K562 (cell line): ENCODE data around the gene RPS10. TPM values are rescaled to one million over a fixed set of nuclear protein-coding genes. Genes with fewer than 3 reads are reported as not detected.

ENCODE experiments used
- CTBP1 ChIP-seq: fragments of 450-650 bp; IDR thresholded peaks from 2 replicates; pipeline ENCODE4 v1.6.1; 2016; ENCODE audit warnings: borderline replicate concordance
- GABPB1 ChIP-seq: sonication (generic); formaldehyde crosslinking; IDR thresholded peaks from 2 replicates; pipeline ENCODE4 v1.8.0; 2022; ENCODE audit warnings: mild to moderate bottlenecking, missing genetic modification reagents
- PML ChIP-seq: IDR thresholded peaks from 2 replicates; pipeline ENCODE4 v1.6.1; 2012; ENCODE audit warnings: low read length, inconsistent platforms
- RBM34 ChIP-seq: fragments of 200-400 bp; formaldehyde crosslinking; IDR thresholded peaks from 2 replicates; pipeline ENCODE4 v1.6.1; 2018; ENCODE audit warnings: low read length, borderline replicate concordance; ENCODE audit not compliant: insufficient read depth
- SMARCB1 ChIP-seq: IDR thresholded peaks from 2 replicates; pipeline ENCODE4 v1.6.1; 2011; ENCODE audit warnings: improper control_type of control experiment, low read depth; ENCODE audit not compliant: insufficient read length
- ZNF561 ChIP-seq: fragments of 450-650 bp; formaldehyde crosslinking; conservative IDR thresholded peaks from 2 replicates; pipeline ENCODE4 v1.4.0; 2020; ENCODE audit warnings: mild to moderate bottlenecking, moderate library complexity
- polyA plus RNA-seq, 8 experiments: library from polyadenylated mRNA; depleted of rRNA in 4 of 8; stranded (reverse) in 5 of 8; unstranded in 3 of 8; fragments of >200 nt; fragmentation: Nextera tagmentation in 2 of 8; fragmentation: Illumina TruSeq in 1 of 8; extraction: Ambion mirVana in 2 of 8; extraction: Trizol in 1 of 8; gene quantifications; 2 replicates each; pipeline versions ENCODE4 v1.2.1 to v1.2.3, GENCODE V29; 2011 to 2014; ENCODE audit warnings: inconsistent platforms in 1 of 8, missing spikeins in 1 of 8
- total RNA-seq, 7 experiments: library from RNA; depleted of rRNA in 6 of 7; stranded (reverse); fragments of >200 nt in 6 of 7; fragmentation: Illumina TruSeq in 2 of 7; extraction: Trizol in 2 of 7; gene quantifications; 2 replicates each; pipeline versions ENCODE4 v1.2.1 to v1.2.3, GENCODE V29; 2011 to 2021; ENCODE audit warnings: low replicate concordance in 1 of 7
- TF ChIP-seq, protein P1 (sequence below): fragments of 450-650 bp; formaldehyde crosslinking; conservative IDR thresholded peaks from 2 replicates; pipeline ENCODE4 v1.4.0; 2022; ENCODE audit warnings: mild to moderate bottlenecking, missing genetic modification characterization
- TF ChIP-seq, protein P2 (sequence below): fragments of 200-800 bp; sonication (Bioruptor generic); IDR thresholded peaks from 2 replicates; pipeline ENCODE4 v1.6.1; 2017; ENCODE audit warnings: missing genetic modification characterization, missing compliant biosample characterization
- TF ChIP-seq, protein P3 (sequence below): fragments of 450-650 bp; IDR thresholded peaks from 2 replicates; pipeline ENCODE4 v1.6.1; 2016; ENCODE audit warnings: low read depth, mild to moderate bottlenecking, moderate library complexity
- TF ChIP-seq, protein P4 (sequence below): sonication (generic); formaldehyde crosslinking; IDR thresholded peaks from 2 replicates; pipeline ENCODE4 v1.8.0; 2022; ENCODE audit warnings: mild to moderate bottlenecking, missing genetic modification reagents
- TF ChIP-seq, protein P5 (sequence below): sonication (generic); formaldehyde crosslinking; IDR thresholded peaks from 2 replicates; pipeline ENCODE4 v1.9.0; 2022; ENCODE audit warnings: mild to moderate bottlenecking, missing genetic modification reagents
- TF ChIP-seq, protein P6 (sequence below), 2 experiments: fragments of 450-650 bp; formaldehyde crosslinking in 1 of 2; IDR thresholded peaks; 2 replicates each; pipeline versions ENCODE4 v1.4.0 to v1.6.1; 2014 to 2020; ENCODE audit warnings: mild to moderate bottlenecking in 2 of 2, borderline replicate concordance in 1 of 2, low read depth in 1 of 2

The RPS10 gene
- total and polyA plus RNA-seq, 9 of the 15 experiments (the other 6 are each of a cell fraction or from before 2014, with no cell fraction given): 2,680 to 5,251 (median 3,876) TPM

DNA sequence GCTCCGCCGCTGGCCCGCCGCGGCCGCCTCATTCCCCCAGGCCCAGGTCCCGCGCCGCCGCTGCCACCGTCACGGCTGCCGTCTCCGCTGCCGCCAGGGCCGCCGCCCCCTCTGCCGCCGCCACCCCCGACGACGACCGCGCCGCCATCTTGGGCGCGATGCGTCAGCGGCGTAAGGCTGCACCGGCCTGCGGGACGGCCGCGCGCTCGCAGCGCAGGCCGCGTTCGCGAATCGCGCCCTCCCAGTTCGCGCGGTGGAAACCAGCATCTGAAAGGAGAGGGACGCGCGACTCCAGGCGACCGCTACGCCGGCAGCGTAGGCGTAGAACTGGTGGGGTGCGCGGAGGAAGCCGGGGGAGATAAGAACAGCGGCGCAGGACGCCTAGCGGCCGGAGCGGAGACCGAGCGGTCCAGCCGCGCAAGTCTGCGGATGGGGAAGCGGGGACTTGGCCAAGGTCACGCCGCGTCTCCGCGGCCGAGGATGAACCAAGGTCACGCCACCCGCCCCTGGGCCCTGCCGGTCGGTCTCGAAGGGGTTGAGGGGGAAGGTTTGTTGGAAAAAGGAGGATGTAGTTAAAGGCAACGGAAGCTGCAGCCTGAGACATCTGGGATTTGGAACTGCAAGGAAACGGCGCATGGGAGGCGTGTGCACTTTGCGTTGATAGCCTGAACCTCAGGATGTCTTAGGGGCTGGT lies 33.2 kb downstream of the RPS10 start, which contains the start of gene NUDT3 (continued):
- TF ChIP-seq, protein P1, sequence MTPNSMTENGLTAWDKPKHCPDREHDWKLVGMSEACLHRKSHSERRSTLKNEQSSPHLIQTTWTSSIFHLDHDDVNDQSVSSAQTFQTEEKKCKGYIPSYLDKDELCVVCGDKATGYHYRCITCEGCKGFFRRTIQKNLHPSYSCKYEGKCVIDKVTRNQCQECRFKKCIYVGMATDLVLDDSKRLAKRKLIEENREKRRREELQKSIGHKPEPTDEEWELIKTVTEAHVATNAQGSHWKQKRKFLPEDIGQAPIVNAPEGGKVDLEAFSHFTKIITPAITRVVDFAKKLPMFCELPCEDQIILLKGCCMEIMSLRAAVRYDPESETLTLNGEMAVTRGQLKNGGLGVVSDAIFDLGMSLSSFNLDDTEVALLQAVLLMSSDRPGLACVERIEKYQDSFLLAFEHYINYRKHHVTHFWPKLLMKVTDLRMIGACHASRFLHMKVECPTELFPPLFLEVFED (CRISPR knock-in tag): no peak
- TF ChIP-seq, protein P2, sequence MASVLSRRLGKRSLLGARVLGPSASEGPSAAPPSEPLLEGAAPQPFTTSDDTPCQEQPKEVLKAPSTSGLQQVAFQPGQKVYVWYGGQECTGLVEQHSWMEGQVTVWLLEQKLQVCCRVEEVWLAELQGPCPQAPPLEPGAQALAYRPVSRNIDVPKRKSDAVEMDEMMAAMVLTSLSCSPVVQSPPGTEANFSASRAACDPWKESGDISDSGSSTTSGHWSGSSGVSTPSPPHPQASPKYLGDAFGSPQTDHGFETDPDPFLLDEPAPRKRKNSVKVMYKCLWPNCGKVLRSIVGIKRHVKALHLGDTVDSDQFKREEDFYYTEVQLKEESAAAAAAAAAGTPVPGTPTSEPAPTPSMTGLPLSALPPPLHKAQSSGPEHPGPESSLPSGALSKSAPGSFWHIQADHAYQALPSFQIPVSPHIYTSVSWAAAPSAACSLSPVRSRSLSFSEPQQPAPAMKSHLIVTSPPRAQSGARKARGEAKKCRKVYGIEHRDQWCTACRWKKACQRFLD (CRISPR knock-in tag): peak; percentile 57; the same call in 1 of the 2 replicates
- TF ChIP-seq, protein P3, sequence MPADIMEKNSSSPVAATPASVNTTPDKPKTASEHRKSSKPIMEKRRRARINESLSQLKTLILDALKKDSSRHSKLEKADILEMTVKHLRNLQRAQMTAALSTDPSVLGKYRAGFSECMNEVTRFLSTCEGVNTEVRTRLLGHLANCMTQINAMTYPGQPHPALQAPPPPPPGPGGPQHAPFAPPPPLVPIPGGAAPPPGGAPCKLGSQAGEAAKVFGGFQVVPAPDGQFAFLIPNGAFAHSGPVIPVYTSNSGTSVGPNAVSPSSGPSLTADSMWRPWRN: 0 out of 2 replicates have a peak, but pooled peaks have one; percentile 50
- TF ChIP-seq CTBP1 (peak; percentile 100), GABPB1 (CRISPR knock-in tag) (peak; percentile 80), ZNF561 (CRISPR knock-in tag) (no peak), SMARCB1 (no peak), RBM34 (no peak), PML (0 out of 2 replicates have a peak, but pooled peaks have one; percentile 15)
- TF ChIP-seq, protein P4, sequence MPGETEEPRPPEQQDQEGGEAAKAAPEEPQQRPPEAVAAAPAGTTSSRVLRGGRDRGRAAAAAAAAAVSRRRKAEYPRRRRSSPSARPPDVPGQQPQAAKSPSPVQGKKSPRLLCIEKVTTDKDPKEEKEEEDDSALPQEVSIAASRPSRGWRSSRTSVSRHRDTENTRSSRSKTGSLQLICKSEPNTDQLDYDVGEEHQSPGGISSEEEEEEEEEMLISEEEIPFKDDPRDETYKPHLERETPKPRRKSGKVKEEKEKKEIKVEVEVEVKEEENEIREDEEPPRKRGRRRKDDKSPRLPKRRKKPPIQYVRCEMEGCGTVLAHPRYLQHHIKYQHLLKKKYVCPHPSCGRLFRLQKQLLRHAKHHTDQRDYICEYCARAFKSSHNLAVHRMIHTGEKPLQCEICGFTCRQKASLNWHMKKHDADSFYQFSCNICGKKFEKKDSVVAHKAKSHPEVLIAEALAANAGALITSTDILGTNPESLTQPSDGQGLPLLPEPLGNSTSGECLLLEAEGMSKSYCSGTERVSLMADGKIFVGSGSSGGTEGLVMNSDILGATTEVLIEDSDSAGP (CRISPR knock-in tag): no peak
- TF ChIP-seq, protein P5, sequence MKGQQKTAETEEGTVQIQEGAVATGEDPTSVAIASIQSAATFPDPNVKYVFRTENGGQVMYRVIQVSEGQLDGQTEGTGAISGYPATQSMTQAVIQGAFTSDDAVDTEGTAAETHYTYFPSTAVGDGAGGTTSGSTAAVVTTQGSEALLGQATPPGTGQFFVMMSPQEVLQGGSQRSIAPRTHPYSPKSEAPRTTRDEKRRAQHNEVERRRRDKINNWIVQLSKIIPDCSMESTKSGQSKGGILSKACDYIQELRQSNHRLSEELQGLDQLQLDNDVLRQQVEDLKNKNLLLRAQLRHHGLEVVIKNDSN (CRISPR knock-in tag): no peak
- TF ChIP-seq, protein P6, sequence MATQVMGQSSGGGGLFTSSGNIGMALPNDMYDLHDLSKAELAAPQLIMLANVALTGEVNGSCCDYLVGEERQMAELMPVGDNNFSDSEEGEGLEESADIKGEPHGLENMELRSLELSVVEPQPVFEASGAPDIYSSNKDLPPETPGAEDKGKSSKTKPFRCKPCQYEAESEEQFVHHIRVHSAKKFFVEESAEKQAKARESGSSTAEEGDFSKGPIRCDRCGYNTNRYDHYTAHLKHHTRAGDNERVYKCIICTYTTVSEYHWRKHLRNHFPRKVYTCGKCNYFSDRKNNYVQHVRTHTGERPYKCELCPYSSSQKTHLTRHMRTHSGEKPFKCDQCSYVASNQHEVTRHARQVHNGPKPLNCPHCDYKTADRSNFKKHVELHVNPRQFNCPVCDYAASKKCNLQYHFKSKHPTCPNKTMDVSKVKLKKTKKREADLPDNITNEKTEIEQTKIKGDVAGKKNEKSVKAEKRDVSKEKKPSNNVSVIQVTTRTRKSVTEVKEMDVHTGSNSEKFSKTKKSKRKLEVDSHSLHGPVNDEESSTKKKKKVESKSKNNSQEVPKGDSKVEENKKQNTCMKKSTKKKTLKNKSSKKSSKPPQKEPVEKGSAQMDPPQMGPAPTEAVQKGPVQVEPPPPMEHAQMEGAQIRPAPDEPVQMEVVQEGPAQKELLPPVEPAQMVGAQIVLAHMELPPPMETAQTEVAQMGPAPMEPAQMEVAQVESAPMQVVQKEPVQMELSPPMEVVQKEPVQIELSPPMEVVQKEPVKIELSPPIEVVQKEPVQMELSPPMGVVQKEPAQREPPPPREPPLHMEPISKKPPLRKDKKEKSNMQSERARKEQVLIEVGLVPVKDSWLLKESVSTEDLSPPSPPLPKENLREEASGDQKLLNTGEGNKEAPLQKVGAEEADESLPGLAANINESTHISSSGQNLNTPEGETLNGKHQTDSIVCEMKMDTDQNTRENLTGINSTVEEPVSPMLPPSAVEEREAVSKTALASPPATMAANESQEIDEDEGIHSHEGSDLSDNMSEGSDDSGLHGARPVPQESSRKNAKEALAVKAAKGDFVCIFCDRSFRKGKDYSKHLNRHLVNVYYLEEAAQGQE (IDR thresholded peaks at IDR 0.05; ENCODE audit: borderline replicate concordance): peak; percentile 77; the same call in 1 of the 2 replicates
- TF ChIP-seq, protein P6 (CRISPR knock-in tag; IDR thresholded peaks at IDR 0.05; ENCODE audit: low read depth): peak; percentile 82
